ENCODE data around the gene ZPBP2.

ZPBP2 gene

GRCh38 chr17:39867880-39868553 is at the start of gene ZPBP2:
Gene ZPBP2, plus strand, starts transcription at chr17:39868202. Its CDS starts 153 bp downstream, at chr17:39868355.
- Mint-ChIP-seq H3K27ac (peak within 1 kb of the TSS; percentile 81), H3K4me1 (ENCODE audit: low read depth) (peaks cover 41% of the 10 kb centered on the region), H3K36me3 (ENCODE audit: low read depth) (peaks cover 8% of the 10 kb centered on the region), H3K27me3 (ENCODE audit: low read depth) (peaks cover 4% of the 10 kb centered on the region), H3K9me3 (peaks cover 3% of the 10 kb centered on the region), H3K4me3 (peak within 1 kb of the TSS; percentile 41)

GRCh38 chr17:39818358-39819000 is 49.5 kb upstream of the ZPBP2 start:
- peak overlapping the region; percentile 68 for H3K27ac Mint-ChIP-seq
- H3K36me3 Mint-ChIP-seq (ENCODE audit: low read depth), result peaks cover 43% of the 10 kb centered on the region
- H3K27me3 Mint-ChIP-seq (ENCODE audit: low read depth), result no peaks in the 10 kb centered on the region
- peaks cover 51% of the 10 kb centered on the region for H3K4me1 Mint-ChIP-seq (ENCODE audit: low read depth)
- peaks cover 9% of the 10 kb centered on the region for H3K9me3 Mint-ChIP-seq
- peak overlapping the region; percentile 34 for H3K4me3 Mint-ChIP-seq

GRCh38 chr17:39820541-39820940 is 47.5 kb upstream of the ZPBP2 start:
- Mint-ChIP-seq H3K36me3 (ENCODE audit: low read depth) (peaks cover 54% of the 10 kb centered on the region), H3K9me3 (peaks cover 27% of the 10 kb centered on the region), H3K27me3 (ENCODE audit: low read depth) (no peaks in the 10 kb centered on the region), H3K4me1 (ENCODE audit: low read depth) (peaks cover 31% of the 10 kb centered on the region), H3K4me3 (no peak overlapping the region), H3K27ac (no peak overlapping the region)

- Mint-ChIP-seq H3K9me3 (peaks cover 30% of the 10 kb centered on the region), H3K36me3 (ENCODE audit: low read depth) (peaks cover 54% of the 10 kb centered on the region), H3K27me3 (ENCODE audit: low read depth) (no peaks in the 10 kb centered on the region), H3K4me3 (no peak overlapping the region), H3K4me1 (ENCODE audit: low read depth) (peaks cover 30% of the 10 kb centered on the region), H3K27ac (peak overlapping the region; percentile 61)
These were observed 47.0 kb upstream of the ZPBP2 start for GRCh38 chr17:39820987-39821386.

- Mint-ChIP-seq H3K9me3 (peaks cover 36% of the 10 kb centered on the region), H3K4me3 (no peak overlapping the region), H3K27me3 (ENCODE audit: low read depth) (no peaks in the 10 kb centered on the region), H3K27ac (no peak overlapping the region), H3K36me3 (ENCODE audit: low read depth) (peaks cover 62% of the 10 kb centered on the region), H3K4me1 (ENCODE audit: low read depth) (peaks cover 32% of the 10 kb centered on the region)
These were observed 46.0 kb upstream of the ZPBP2 start for GRCh38 chr17:39822051-39822451.

- Mint-ChIP-seq H3K4me3 (no peak overlapping the region), H3K4me1 (ENCODE audit: low read depth) (peaks cover 28% of the 10 kb centered on the region), H3K9me3 (peaks cover 36% of the 10 kb centered on the region), H3K27me3 (ENCODE audit: low read depth) (no peaks in the 10 kb centered on the region), H3K36me3 (ENCODE audit: low read depth) (peaks cover 72% of the 10 kb centered on the region), H3K27ac (no peak overlapping the region)
These were observed 44.5 kb upstream of the ZPBP2 start for GRCh38 chr17:39823407-39824054.

- Mint-ChIP-seq H3K36me3 (ENCODE audit: low read depth) (peaks cover 70% of the 10 kb centered on the region), H3K27ac (no peak overlapping the region), H3K4me3 (no peak overlapping the region), H3K27me3 (ENCODE audit: low read depth) (no peaks in the 10 kb centered on the region), H3K4me1 (ENCODE audit: low read depth) (peaks cover 10% of the 10 kb centered on the region), H3K9me3 (peaks cover 36% of the 10 kb centered on the region)
These were observed 41.7 kb upstream of the ZPBP2 start for GRCh38 chr17:39826334-39826733.

GRCh38 chr17:39828443-39828842 is 39.6 kb upstream of the ZPBP2 start:
- Mint-ChIP-seq H3K9me3 (peaks cover 28% of the 10 kb centered on the region), H3K27ac (no peak overlapping the region), H3K27me3 (ENCODE audit: low read depth) (no peaks in the 10 kb centered on the region), H3K36me3 (ENCODE audit: low read depth) (peaks cover 56% of the 10 kb centered on the region), H3K4me3 (no peak overlapping the region), H3K4me1 (ENCODE audit: low read depth) (peaks cover 6% of the 10 kb centered on the region)

- Mint-ChIP-seq H3K4me1 (ENCODE audit: low read depth) (peaks cover 11% of the 10 kb centered on the region), H3K36me3 (ENCODE audit: low read depth) (peaks cover 43% of the 10 kb centered on the region), H3K9me3 (peaks cover 22% of the 10 kb centered on the region), H3K27ac (no peak overlapping the region), H3K27me3 (ENCODE audit: low read depth) (no peaks in the 10 kb centered on the region), H3K4me3 (no peak overlapping the region)
These were observed 36.4 kb upstream of the ZPBP2 start for GRCh38 chr17:39831588-39831987.

- Mint-ChIP-seq H3K27ac (no peak overlapping the region), H3K4me3 (no peak overlapping the region), H3K9me3 (peaks cover 32% of the 10 kb centered on the region), H3K27me3 (ENCODE audit: low read depth) (no peaks in the 10 kb centered on the region), H3K4me1 (ENCODE audit: low read depth) (peaks cover 8% of the 10 kb centered on the region), H3K36me3 (ENCODE audit: low read depth) (peaks cover 40% of the 10 kb centered on the region)
These were observed 34.0 kb upstream of the ZPBP2 start for GRCh38 chr17:39834017-39834416.

- Mint-ChIP-seq H3K36me3 (ENCODE audit: low read depth) (peaks cover 42% of the 10 kb centered on the region), H3K27me3 (ENCODE audit: low read depth) (no peaks in the 10 kb centered on the region), H3K27ac (no peak overlapping the region), H3K4me3 (no peak overlapping the region), H3K4me1 (ENCODE audit: low read depth) (peaks cover 10% of the 10 kb centered on the region), H3K9me3 (peaks cover 43% of the 10 kb centered on the region)
These were observed 32.8 kb upstream of the ZPBP2 start for GRCh38 chr17:39835038-39835786.

- Mint-ChIP-seq H3K27me3 (ENCODE audit: low read depth) (no peaks in the 10 kb centered on the region), H3K4me1 (ENCODE audit: low read depth) (peaks cover 12% of the 10 kb centered on the region), H3K9me3 (peaks cover 44% of the 10 kb centered on the region), H3K4me3 (no peak overlapping the region), H3K36me3 (ENCODE audit: low read depth) (peaks cover 49% of the 10 kb centered on the region), H3K27ac (no peak overlapping the region)
These were observed 31.9 kb upstream of the ZPBP2 start for GRCh38 chr17:39836117-39836516.

- H3K4me1 Mint-ChIP-seq (ENCODE audit: low read depth), result peaks cover 18% of the 10 kb centered on the region
- no peak overlapping the region for H3K27ac Mint-ChIP-seq
- H3K9me3 Mint-ChIP-seq, result peaks cover 44% of the 10 kb centered on the region
- H3K4me3 Mint-ChIP-seq, result no peak overlapping the region
- peaks cover 53% of the 10 kb centered on the region for H3K36me3 Mint-ChIP-seq (ENCODE audit: low read depth)
- H3K27me3 Mint-ChIP-seq (ENCODE audit: low read depth), result no peaks in the 10 kb centered on the region
These were observed 29.9 kb upstream of the ZPBP2 start for GRCh38 chr17:39838057-39838456.

GRCh38 chr17:39838784-39839183 is 29.2 kb upstream of the ZPBP2 start:
- H3K9me3 Mint-ChIP-seq, result peaks cover 44% of the 10 kb centered on the region
- H3K27me3 Mint-ChIP-seq (ENCODE audit: low read depth), result no peaks in the 10 kb centered on the region
- no peak overlapping the region for H3K4me3 Mint-ChIP-seq
- peaks cover 50% of the 10 kb centered on the region for H3K36me3 Mint-ChIP-seq (ENCODE audit: low read depth)
- H3K4me1 Mint-ChIP-seq (ENCODE audit: low read depth), result peaks cover 26% of the 10 kb centered on the region
- no peak overlapping the region for H3K27ac Mint-ChIP-seq
